HUES6 (cell line): ENCODE data around the gene USP25.
"Not testable (repeated sequence)": the region's sequence is repeated elsewhere in the genome, so short reads cannot be mapped to it uniquely, and the experiment has no call there.

Source experiments
- H3K27ac ChIP-seq: 2 replicates; pipeline ENCODE4 v1.7.0; 2013; ENCODE audit warnings: low read depth, mild to moderate bottlenecking, low read length, inconsistent platforms
- H3K27me3 ChIP-seq: 2 replicates; pipeline ENCODE4 v1.6.1; 2013; ENCODE audit warnings: low read length; ENCODE audit not compliant: control insufficient read depth, insufficient read depth
- H3K36me3 ChIP-seq: 2 replicates; pipeline ENCODE4 v1.6.1; 2013; ENCODE audit warnings: low read length; ENCODE audit not compliant: control insufficient read depth, insufficient read depth
- H3K4me1 ChIP-seq: 2 replicates; pipeline ENCODE4 v1.6.1; 2013; ENCODE audit warnings: low read length; ENCODE audit not compliant: control insufficient read depth, insufficient read depth
- H3K4me3 ChIP-seq: 2 replicates; pipeline ENCODE4 v1.5.1; 2013; ENCODE audit warnings: low read depth, low read length
- H3K9ac ChIP-seq: one replicate; pipeline ENCODE4 v1.6.1; 2013; ENCODE audit warnings: mild to moderate bottlenecking, low read length
- H3K9me3 ChIP-seq: 2 replicates; pipeline ENCODE4 v1.6.1; 2013; ENCODE audit warnings: low read depth, low read length; ENCODE audit not compliant: control insufficient read depth, insufficient read depth

The USP25 gene

DNA sequence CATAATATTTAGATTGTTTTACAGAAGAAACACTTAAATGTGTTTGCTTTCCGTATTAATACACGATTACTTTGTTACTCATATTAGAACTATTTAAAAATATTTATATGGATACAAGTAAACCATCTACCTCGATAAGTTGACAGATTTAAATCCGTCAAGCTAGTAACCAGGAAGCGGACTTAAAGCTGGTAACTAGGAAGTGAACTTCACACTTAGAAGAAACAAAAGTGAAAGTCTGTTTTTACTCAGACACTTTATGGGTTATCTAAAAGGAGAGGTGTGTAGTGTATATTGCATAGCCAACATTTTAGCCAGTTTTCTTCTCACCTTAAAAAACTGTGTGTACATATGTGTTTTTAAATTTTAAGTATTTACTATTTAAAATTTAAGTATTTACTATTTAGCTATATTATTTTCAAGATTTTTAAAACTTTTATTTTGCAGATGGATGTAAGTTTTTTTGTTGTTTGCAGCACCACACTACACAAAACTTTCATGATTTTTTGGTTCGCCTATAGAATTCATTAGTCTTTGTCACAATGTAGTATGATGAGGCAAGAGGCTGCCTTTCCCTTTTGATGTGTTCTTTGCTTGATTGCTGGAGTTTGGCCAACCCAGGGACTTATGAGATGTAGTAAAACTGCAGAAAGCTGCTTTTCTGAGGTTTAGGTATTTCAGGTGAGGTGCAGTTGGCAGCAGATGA is 2.7 kb downstream of the USP25 start:
- peaks cover 25% of the 10 kb centered on the region for H3K4me1 ChIP-seq
- H3K4me3 ChIP-seq, result peak overlapping the region; percentile 84
- no peaks in the 10 kb centered on the region for H3K9me3 ChIP-seq
- 0 out of 2 replicates have a peak, but pooled peaks cover 4% of the 10 kb centered on the region for H3K27me3 ChIP-seq
- no peak overlapping the region for H3K9ac ChIP-seq
- H3K27ac ChIP-seq, result no peak overlapping the region
- H3K36me3 ChIP-seq, result no peaks in the 10 kb centered on the region

DNA sequence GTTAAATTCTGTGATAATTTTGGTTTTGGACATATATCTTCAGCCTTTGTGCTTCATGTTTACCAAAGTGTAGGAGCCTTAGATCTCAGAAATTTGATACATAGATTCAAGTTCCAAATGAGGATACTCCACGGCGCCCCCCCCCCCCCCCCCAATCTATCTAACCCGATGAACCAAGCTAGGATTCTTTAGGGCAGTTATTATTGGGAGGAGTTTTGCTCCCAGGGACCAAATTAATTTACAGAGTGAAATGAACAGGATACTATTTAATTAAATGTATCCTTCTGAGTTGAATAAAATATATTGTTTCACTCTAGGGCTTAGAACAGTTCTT is 3.2 kb downstream of the USP25 start:
- H3K4me3 ChIP-seq, result peak overlapping the region; percentile 84
- no peak overlapping the region for H3K9ac ChIP-seq

DNA sequence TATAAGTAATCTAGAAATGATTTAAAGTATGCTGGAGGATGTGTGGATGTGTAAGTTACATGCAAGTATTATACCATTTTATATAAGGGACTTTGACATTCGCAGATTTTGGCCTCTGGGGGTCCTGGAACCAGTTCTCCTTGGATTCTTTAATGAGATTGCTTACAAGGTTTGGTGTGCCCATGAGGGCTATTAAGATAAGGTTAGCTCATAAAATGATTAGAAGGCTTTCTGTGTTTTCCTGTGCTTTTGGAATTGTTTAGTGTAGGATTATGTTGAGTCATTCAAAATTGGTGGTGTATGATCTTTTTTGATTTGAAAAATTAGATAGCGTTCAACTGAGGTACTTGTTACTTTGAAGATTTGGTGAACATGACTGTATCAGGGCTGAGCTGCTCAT is 5.6 kb downstream of the USP25 start:
- no peaks in the 10 kb centered on the region for H3K9me3 ChIP-seq
- no peaks in the 10 kb centered on the region for H3K36me3 ChIP-seq
- H3K4me3 ChIP-seq, result no peak overlapping the region
- H3K9ac ChIP-seq, result no peak overlapping the region
- peaks cover 45% of the 10 kb centered on the region for H3K4me1 ChIP-seq
- no peak overlapping the region for H3K27ac ChIP-seq
- no peaks in the 10 kb centered on the region for H3K27me3 ChIP-seq

More for the DNA sequence above, 3.2 kb downstream of the USP25 start:
- H3K27ac ChIP-seq, result no peak overlapping the region
- H3K4me1 ChIP-seq, result peaks cover 25% of the 10 kb centered on the region
- H3K36me3 ChIP-seq, result no peaks in the 10 kb centered on the region
- 0 out of 2 replicates have a peak, but pooled peaks cover 4% of the 10 kb centered on the region for H3K27me3 ChIP-seq
- H3K9me3 ChIP-seq, result no peaks in the 10 kb centered on the region

DNA sequence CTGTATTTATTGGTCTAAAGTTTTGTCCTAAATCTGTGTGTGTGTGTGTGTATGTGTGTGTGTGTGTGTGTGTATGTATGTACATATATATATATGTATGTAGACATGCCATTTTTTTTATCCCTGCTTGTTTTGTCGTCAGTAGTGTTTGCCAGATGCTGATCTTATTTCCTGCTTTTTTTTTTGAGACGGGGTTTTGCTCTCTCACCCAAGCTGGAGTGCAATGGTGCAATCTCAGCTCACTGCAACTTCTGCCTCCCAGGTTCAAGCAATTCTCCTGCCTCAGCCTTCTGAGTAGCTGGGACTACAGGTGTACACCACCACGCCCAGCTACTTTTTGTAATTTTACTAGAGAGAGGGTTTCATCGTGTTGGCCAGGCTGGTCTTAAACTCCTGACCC is 6.1 kb downstream of the USP25 start:
- H3K4me1 ChIP-seq, result peaks cover 50% of the 10 kb centered on the region
- not testable (repeated sequence) for H3K27me3 ChIP-seq, H3K4me3 ChIP-seq, H3K9ac ChIP-seq, H3K27ac ChIP-seq, H3K9me3 ChIP-seq, H3K36me3 ChIP-seq

DNA sequence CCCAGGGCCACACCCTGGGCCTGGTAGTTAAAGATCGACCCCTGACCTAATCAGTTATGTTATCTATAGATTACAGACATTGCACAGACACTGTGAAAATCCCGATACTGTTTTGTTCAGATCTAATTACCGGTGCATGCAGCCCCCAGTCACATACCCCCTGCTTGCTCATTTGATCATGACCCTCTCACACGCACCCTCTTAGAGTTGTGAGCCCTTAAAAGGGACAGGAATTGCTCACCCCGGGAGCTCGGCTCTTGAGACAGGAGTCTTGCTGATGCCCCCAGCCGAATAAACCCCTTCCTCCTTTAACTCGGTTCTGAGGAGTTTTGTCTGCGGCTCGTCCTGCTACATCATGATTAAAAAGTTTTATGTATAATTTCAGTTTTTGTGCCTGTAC is 9.0 kb downstream of the USP25 start:
- H3K4me1 ChIP-seq, result peaks cover 62% of the 10 kb centered on the region
- H3K27me3 ChIP-seq, H3K9ac ChIP-seq, H3K36me3 ChIP-seq, H3K9me3 ChIP-seq: not testable (repeated sequence)
- peak overlapping the region; percentile 25; the same call in 1 of the 2 replicates for H3K4me3 ChIP-seq
- H3K27ac ChIP-seq, result 0 out of 2 replicates have a peak overlapping the region, but pooled peaks have one; percentile 48

DNA sequence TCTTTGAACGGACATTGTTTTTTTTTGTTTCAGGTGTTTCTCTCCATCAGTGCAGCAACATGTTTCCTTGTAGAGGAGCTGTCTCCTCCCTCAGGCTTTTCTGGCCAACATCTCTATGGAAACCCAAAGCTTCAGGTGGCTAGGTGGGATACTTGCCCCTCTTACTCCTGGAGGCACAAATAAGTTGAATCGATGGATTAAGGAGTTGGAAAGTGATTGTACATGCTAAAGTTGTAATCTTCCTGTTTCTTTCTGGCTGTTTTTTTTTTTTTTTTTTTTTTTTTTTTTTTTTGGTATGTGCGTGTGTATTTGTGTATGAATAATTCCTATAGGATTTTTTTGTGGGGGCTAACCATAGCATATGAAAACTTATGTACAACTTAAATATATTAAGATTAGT is 10.6 kb downstream of the USP25 start:
- Histone ChIP-seq H3K36me3 (no peaks in the 10 kb centered on the region), H3K4me1 (peaks cover 65% of the 10 kb centered on the region), H3K27me3 (no peaks in the 10 kb centered on the region), H3K9ac (no peak overlapping the region), H3K4me3 (no peak overlapping the region), H3K27ac (no peak overlapping the region), H3K9me3 (no peaks in the 10 kb centered on the region)

DNA sequence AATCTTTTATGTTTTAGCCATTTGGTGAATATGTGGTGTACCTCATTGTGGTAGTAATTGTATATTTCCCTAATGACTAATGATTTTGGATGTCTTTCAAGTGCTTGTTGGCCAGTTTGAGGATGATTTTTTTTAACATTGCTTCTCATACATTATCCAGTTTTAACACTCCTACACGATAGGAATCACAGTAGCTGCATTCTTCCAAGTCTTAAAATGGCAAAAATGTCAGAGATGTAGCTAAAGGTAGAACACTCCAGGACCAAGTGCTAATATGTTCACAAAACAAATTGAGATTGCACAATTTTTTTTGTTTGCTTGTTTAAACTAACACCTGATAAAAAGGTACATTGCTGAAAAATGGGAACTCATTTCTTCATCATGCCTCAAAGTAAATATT is 11.7 kb downstream of the USP25 start:
- Histone ChIP-seq H3K9ac (no peak overlapping the region), H3K27me3 (no peaks in the 10 kb centered on the region), H3K4me3 (no peak overlapping the region), H3K4me1 (peaks cover 57% of the 10 kb centered on the region), H3K9me3 (no peaks in the 10 kb centered on the region), H3K27ac (no peak overlapping the region), H3K36me3 (no peaks in the 10 kb centered on the region)

DNA sequence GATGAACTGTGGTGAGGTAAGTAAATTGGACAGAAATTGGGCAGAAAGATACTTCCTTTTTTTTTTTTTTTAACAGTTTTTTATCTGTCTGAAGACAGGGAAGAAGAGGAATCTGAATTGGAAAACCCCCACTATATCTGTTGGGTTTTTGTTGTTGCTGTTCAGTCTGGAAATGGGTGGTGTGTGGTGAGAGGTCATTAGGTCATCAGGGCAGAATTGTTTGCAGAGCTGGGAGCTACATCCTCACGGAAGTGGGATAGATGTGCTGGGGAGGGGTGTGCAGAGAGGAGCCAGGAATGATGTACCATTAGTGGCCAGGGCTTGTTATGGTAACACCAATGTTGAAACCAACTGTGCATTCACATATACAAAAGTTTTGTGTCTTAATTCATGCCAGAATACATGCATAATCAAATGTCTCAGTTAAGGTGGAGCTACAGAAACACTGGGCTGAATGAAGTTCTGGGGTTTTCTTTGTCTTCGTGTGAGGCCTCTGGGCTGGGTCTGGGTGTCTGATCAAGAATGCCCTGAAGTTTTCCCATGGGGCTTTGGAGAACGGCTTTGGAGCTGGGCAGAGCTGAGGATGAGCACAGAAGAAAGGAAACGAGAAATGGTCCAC is 12.4 kb downstream of the USP25 start:
- Histone ChIP-seq H3K4me3 (no peak overlapping the region), H3K9ac (no peak overlapping the region), H3K4me1 (peaks cover 57% of the 10 kb centered on the region)

DNA sequence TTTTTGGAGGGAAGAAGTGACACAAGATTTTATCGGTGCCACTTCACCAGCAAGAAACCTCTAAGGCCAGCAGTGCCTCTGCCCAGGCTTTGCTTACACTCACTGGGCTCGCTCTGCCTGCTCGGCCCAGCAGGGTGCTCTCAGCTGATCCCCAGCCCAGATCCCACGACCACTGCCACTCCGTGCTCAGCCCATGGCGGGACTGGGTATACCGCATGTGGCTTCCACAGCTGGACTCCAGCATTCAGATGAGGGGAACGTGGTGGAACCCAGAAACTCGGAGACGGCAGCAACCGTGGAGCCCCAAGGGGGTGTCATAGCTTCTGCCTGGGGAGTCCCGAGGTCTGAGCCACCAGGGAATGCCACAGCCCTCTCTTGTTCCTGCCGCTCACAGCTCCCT is 12.9 kb downstream of the USP25 start:
- H3K9ac ChIP-seq, result no peak overlapping the region

More for the DNA sequence above, 12.4 kb downstream of the USP25 start:
- no peaks in the 10 kb centered on the region for H3K9me3 ChIP-seq
- H3K27me3 ChIP-seq, result no peaks in the 10 kb centered on the region
- no peak overlapping the region for H3K27ac ChIP-seq
- no peaks in the 10 kb centered on the region for H3K36me3 ChIP-seq

DNA sequence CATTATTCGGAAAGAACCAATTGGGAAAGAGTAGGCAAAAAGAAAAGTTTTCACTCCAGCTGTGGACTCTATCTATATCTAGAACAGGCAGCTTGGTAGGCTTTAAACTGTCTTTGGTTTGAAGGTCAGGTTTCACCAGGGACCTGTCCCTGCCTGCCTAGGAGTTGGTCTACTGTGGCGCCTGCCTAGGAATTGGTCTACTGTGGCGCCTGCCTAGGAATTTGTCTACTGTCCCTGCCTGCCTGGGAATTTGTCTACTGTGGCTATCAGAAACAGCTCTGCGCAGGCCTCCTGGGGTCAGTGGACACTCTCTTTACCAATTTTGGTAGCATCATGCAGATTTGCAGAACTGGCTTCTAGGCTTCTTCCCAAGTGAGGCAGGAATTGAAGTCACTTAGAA is 13.8 kb downstream of the USP25 start:
- H3K4me3 ChIP-seq, result no peak overlapping the region
- H3K9ac ChIP-seq, result no peak overlapping the region
- H3K9me3 ChIP-seq, result no peaks in the 10 kb centered on the region
- no peaks in the 10 kb centered on the region for H3K36me3 ChIP-seq
- H3K27me3 ChIP-seq, result no peaks in the 10 kb centered on the region
- H3K4me1 ChIP-seq, result peaks cover 50% of the 10 kb centered on the region
- H3K27ac ChIP-seq, result no peak overlapping the region

More for the DNA sequence above, 12.9 kb downstream of the USP25 start:
- H3K4me1 ChIP-seq, result peaks cover 57% of the 10 kb centered on the region
- no peak overlapping the region for H3K4me3 ChIP-seq
- no peaks in the 10 kb centered on the region for H3K36me3 ChIP-seq
- no peaks in the 10 kb centered on the region for H3K27me3 ChIP-seq
- no peak overlapping the region for H3K27ac ChIP-seq
- H3K9me3 ChIP-seq, result no peaks in the 10 kb centered on the region

DNA sequence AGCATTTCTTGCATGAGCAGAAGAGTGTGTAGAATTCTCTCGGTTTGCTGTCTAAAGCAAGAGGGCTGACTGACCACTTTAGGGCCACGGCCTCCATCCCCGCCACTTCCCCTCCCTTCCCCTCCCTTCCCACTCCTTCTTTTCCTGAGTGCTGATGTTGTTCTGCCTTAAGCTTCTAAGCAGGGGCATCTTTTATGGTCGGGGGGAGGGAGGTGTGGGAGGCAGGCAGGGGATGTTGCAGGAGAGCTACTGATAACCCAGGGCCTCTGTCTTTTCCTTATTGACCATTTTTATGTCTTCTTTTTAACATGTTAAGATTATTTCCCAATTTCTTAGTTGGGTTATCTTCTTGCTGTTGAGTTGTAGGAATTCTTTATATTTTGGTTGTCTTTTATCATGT is 15.1 kb downstream of the USP25 start:
- Histone ChIP-seq H3K27ac (no peak overlapping the region), H3K4me1 (peaks cover 44% of the 10 kb centered on the region)

More for the DNA sequence above, 15.1 kb downstream of the USP25 start:
- Histone ChIP-seq H3K9ac (no peak overlapping the region), H3K27me3 (no peaks in the 10 kb centered on the region), H3K4me3 (no peak overlapping the region), H3K9me3 (no peaks in the 10 kb centered on the region; the same call in 1 of the 2 replicates), H3K36me3 (no peaks in the 10 kb centered on the region)
